ENCODE results near the gene ABCF2. TPM values are rescaled to one million over a fixed set of nuclear protein-coding genes. Genes with fewer than 3 reads are reported as not detected.

The ABCF2 gene
- total RNA-seq, 2 experiments from 2014 or later, result 31.8 to 44.9 TPM

GRCh38 chr7:151271699-151272355 is 44.8 kb upstream of the ABCF2 start:
- intact Hi-C loops (cut with micrococcal nuclease; ENCODE audit: unreplicated experiment), result no loop called here
- TF ChIP-seq CTCF (conservative IDR thresholded peaks at IDR 0.05; ENCODE audit: low read length) (peak; percentile 44; the same call in 1 of the 2 replicates), EZH2phosphoT487 (IDR thresholded peaks at IDR 0.05; ENCODE audit: borderline replicate concordance, low read depth, low read length) (no peak)
- H3K4me2 ChIP-seq (ENCODE audit: low read length), result peak overlapping the region; percentile 23; the same call in 1 of the 2 replicates
- BruUV-seq (replicated peaks), result no TSS peak
- ChIA-PET POLR2A (interaction anchor here (1.0 kb wide), 1 partner anchor 16 kb away, joined by 3 read pairs; no protein-coding TSS in a partner anchor), CTCF (ENCODE audit: unreplicated experiment) (no interaction called here)
- peak overlapping the region; percentile 86 for H2AFZ ChIP-seq (ENCODE audit: low read length)
- no peaks in the 10 kb centered on the region for H3K9me3 ChIP-seq (ENCODE audit: low read length)
- no peak overlapping the region for H3K27ac ChIP-seq (ENCODE audit: low read depth, low read length, poor library complexity, severe bottlenecking)
- H3K9me2 ChIP-seq (ENCODE audit: insufficient read depth, low read length), result no peaks in the 10 kb centered on the region
- no peaks in the 10 kb centered on the region for H4K20me1 ChIP-seq (ENCODE audit: insufficient read depth, low read length)
- no peak overlapping the region for H3K4me3 ChIP-seq (ENCODE audit: low read depth, low read length, poor library complexity, severe bottlenecking)
- H3K79me2 ChIP-seq (ENCODE audit: insufficient read depth, low read depth, low read length), result no peaks in the 10 kb centered on the region
- H3K36me3 ChIP-seq (ENCODE audit: insufficient read depth, low read length), result no peaks in the 10 kb centered on the region
- DNase-seq (ENCODE audit: low spot score), result peak; percentile 13
- H3K4me1 ChIP-seq (ENCODE audit: insufficient read depth, low read length, poor library complexity, severe bottlenecking), result peaks cover 12% of the 10 kb centered on the region

- intact Hi-C loops (cut with micrococcal nuclease; ENCODE audit: unreplicated experiment), result no loop called here
- Histone ChIP-seq H3K27ac (ENCODE audit: low read depth, low read length, poor library complexity, severe bottlenecking) (no peak overlapping the region), H3K9me3 (ENCODE audit: low read length) (no peaks in the 10 kb centered on the region), H3K4me2 (ENCODE audit: low read length) (no peak overlapping the region), H4K20me1 (ENCODE audit: insufficient read depth, low read length) (no peaks in the 10 kb centered on the region), H3K4me3 (ENCODE audit: low read depth, low read length, poor library complexity, severe bottlenecking) (no peak overlapping the region), H3K36me3 (ENCODE audit: insufficient read depth, low read length) (no peaks in the 10 kb centered on the region), H3K79me2 (ENCODE audit: insufficient read depth, low read depth, low read length) (no peaks in the 10 kb centered on the region), H3K4me1 (ENCODE audit: insufficient read depth, low read length, poor library complexity, severe bottlenecking) (peaks cover 8% of the 10 kb centered on the region), H3K9me2 (ENCODE audit: insufficient read depth, low read length) (no peaks in the 10 kb centered on the region), H2AFZ (ENCODE audit: low read length) (no peak overlapping the region)
- BruUV-seq (replicated peaks), result no TSS peak
- ChIA-PET CTCF (ENCODE audit: unreplicated experiment) (no interaction called here), POLR2A (no interaction called here)
- TF ChIP-seq EZH2phosphoT487 (IDR thresholded peaks at IDR 0.05; ENCODE audit: borderline replicate concordance, low read depth, low read length) (no peak), CTCF (conservative IDR thresholded peaks at IDR 0.05; ENCODE audit: low read length) (no peak)
- no peak for DNase-seq (ENCODE audit: low spot score)
Observed at GRCh38 chr7:151269511-151269910, 42.5 kb upstream of the ABCF2 start.

GRCh38 chr7:151265351-151265931 is 38.4 kb upstream of the ABCF2 start:
- Histone ChIP-seq H3K27ac (ENCODE audit: low read depth, low read length, poor library complexity, severe bottlenecking) (no peak overlapping the region), H4K20me1 (ENCODE audit: insufficient read depth, low read length) (no peaks in the 10 kb centered on the region), H3K36me3 (ENCODE audit: insufficient read depth, low read length) (no peaks in the 10 kb centered on the region), H3K9me3 (ENCODE audit: low read length) (no peaks in the 10 kb centered on the region), H3K79me2 (ENCODE audit: insufficient read depth, low read depth, low read length) (no peaks in the 10 kb centered on the region), H3K4me3 (ENCODE audit: low read depth, low read length, poor library complexity, severe bottlenecking) (no peak overlapping the region), H3K4me2 (ENCODE audit: low read length) (no peak overlapping the region), H2AFZ (ENCODE audit: low read length) (no peak overlapping the region), H3K9me2 (ENCODE audit: insufficient read depth, low read length) (no peaks in the 10 kb centered on the region), H3K4me1 (ENCODE audit: insufficient read depth, low read length, poor library complexity, severe bottlenecking) (no peaks in the 10 kb centered on the region)
- ChIA-PET CTCF (ENCODE audit: unreplicated experiment) (no interaction called here), POLR2A (no interaction called here)
- no peak for DNase-seq (ENCODE audit: low spot score)
- TF ChIP-seq EZH2phosphoT487 (IDR thresholded peaks at IDR 0.05; ENCODE audit: borderline replicate concordance, low read depth, low read length) (no peak), CTCF (conservative IDR thresholded peaks at IDR 0.05; ENCODE audit: low read length) (no peak)
- intact Hi-C loops (cut with micrococcal nuclease; ENCODE audit: unreplicated experiment), result no loop called here
- BruUV-seq (replicated peaks), result no TSS peak

Data from OCI-LY7 (cell line).